Kidney tubule cell (primary cell): ENCODE data around the gene MICAL3.
"Not testable (repeated sequence)": the region's sequence is repeated elsewhere in the genome, so short reads cannot be mapped to it uniquely, and the experiment has no call there.

ENCODE experiments used
- DNase-seq: peaks from one replicate; pipeline ENCODE4 v3.0.0-alpha.2; 2018; ENCODE audit warnings: low spot score

The MICAL3 gene

DNA sequence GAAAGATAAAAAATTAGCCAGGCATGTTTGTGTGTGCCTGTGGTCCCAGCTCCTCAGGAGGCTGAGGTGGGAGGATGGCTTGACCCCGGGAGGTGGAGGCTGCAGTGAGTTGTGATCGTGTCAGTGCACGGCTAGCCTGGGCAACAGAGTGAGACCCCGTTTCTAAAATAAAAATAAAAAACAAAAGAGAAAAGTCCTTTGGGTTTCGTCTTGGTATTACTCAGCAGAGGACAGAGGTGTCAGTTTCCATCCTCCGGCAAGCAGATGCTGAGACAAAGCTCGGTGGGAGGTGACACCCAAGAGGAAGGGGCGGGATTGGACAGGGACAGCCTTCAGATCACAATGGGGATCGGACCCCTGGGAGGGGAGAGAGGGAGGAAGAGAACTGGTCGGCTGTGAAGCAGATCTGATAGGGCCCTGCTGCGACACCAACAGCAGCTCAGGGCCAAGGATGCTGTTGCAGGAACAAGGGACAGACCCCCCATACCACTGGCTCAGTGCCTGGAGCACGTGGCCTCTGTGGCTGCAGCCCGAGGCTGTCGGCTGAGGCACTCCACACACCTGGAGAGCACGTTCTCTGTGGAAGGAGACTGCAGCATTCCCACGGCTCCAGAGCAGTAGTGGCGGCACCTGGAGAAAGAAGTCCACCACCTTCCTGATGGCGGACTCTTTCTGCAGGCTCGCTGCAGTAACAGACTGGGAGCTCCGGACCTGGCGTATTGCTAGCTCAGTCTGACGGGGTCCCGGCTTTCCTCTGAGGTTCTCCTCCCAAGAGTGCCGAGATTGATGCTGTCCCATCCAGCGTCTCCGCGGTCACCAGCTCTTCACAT is 244.9 kb downstream of the MICAL3 start:
- DNase-seq, result no peak

DNA sequence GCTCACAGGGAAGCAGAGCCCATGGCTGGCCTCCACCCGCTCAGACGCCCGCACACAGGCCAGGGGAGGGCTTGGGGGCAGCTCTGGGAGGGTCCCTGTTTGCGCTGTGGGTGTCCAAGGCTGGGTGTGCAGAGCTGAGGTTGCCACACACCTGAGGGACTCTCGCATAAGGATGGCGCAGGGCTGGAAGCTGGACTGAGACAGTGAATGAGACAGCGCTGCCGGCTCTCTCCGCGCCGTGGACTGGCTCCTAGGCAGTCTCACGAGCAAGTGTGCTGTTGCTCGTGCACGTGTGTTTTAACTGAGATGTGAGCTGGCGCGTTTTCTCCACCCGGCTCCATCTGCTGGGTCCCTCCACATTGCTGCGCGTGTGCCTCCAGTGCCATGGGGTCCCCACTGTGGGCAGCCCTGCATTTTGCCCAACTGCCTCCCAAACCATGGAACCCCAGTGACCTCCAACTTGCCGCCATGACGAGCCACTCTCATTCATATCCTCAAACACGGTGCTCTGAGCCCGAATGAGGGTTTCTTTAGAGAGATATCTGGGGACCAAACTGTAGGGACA is 245.9 kb downstream of the MICAL3 start:
- no peak for DNase-seq

DNA sequence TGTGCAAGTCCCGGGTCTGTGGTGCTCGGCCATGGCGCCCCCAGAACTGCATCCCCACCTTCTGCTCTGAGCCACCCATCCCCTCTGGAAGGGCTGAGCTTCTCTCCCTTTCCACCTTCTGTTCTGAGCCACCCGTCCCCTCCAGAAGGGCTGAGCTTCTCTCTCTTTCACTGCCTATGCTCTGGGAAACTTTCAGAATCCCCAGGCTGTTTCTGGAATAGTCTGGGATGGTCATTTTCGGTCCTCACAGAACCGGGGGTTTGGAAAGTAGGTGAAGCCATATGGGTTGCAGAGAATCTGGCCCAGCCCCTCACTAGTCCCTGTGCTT is 246.7 kb downstream of the MICAL3 start:
- no peak for DNase-seq

DNA sequence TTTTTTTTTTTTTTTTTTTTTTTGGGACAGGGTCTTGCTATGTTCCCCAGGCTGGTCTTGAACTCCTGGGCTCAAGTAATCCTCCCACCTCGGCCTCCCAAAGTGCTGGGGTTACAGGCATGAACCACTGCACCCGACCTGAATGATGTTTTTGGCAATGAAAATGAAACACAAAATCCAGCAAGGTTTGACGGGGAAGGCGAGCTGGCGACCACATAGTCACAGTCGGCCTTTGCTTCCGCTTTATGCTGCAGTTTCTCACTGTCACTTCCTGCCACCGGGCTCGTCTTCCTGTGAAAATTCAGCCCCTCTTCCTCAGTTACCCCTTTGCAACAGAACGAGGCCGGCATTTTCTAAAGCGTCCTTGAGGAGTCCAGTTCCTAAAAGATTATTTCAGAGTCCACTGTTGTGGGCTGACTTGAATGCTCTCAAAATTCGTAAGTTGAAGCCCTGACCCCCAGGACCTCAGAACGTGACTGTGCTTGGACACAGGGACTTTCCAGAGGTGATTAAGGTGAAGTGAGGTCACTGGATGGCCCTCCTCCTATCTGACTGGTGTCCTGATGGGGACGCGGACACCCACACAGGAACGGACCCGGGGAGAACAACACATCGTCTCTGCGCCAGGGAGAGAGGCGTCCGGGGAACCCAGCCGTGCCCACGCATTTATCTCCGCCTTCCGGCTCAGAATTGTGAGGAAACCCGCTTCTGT is 247.2 kb downstream of the MICAL3 start:
- no peak for DNase-seq

DNA sequence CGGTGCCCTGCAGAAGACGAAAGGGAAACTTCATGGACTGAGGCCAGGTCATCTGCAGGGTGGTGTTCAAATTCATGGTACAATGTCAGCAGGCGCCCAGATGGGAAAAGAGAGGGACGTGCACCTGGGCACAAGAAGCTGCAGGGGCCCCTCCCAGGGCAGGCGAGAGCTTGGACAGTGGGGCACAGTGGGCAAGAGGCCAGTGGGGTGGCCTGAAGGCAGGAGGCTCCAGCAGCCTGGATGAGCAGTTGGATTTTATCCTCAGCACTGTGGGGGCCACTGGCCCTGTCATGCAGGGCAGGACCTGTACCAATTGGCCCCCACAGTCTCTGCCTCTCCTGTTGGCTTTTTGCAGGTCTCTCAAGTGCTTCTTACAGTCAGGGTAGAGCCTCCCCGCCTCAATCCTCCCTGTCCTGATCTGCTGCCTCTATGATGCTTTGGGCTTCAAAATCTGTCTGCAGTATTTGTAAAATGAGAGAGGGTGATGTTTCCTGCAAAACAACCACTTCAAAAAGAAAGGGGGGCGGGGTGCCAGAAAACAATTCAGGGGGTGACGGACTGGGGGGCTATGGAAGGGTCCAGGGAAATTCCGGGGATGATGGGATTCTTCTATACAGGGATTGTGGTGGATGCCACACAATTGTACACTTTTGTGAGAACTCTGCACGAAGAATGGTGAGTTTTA is 248.4 kb downstream of the MICAL3 start:
- no peak for DNase-seq

DNA sequence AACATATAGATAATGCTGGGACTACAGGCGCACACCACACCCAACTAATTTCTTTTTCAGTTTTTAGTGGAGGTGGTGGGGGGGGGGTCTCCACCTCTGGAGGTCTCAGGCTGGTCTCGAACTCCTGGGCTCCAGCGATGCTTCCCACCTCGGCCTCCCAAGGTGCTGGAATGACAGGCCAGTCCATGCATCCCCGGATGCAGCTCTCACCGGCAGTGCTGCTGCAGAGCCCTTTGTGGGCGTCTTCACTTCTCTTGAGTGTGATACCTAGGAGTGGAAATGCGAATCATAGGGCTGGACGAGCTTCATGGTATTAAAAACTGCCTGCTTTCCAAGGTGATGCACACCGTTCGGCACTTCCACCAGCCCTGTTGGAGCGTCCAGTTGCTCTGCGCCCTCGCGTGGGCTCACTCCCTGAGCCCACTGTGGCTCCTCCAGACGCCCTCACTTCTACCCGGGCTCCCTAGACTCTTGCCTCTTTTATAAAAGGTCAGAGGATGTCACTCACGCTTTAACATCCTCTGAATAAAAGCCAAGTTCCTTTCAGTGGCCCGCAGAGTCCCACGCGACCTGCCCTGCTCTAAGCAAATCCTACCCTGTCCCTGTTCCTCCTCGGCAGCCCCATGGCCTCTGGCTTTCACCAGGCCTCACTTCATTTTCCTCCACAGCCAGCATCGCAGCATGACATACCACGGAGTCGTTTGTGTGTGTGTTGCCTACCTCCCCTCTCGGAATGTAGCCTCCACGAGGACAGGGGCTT is 249.3 kb downstream of the MICAL3 start:
- DNase-seq, result no peak

DNA sequence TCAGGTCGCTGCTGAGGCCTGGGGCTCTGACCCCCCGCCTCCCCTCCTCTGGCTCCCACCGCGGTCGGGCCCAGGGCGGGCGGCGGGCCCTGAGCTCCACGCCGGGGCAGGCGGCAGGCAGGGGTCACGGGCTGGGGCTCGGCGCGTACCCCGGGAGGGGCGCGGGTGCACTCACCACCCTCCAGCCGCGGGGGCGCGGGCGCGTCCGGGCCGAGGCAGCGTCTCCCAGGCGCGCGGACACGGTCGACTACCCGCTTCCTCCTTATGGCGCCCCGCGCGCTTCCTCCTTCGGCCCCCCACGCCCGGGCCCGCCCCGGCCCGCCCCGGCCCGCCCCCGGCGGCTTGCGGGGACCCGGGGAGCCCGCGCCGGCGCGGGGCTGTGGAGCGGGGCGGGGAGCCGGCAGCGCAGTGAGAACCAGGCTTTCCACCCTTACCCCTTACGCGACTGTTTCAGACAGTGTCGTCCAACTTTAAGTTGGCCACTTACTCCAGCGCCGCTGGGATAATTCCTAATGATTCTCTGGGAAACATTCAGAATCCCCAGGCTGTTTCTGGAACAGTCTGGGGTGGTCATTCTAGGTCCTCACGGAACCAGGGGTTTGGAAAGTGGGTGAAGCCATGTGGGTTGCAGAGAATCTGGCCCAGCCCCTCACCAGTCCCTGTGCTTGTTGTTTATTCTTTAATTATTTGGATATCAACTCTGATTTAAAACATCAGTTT is 250.0 kb downstream of the MICAL3 start, which contains the start of gene BID:
TSS of gene BID (minus strand) at position 264 of the 720 bp plus-strand sequence. CDS start 24,353 bp downstream, outside the sequence.
- DNase-seq, result peak; percentile 56

DNA sequence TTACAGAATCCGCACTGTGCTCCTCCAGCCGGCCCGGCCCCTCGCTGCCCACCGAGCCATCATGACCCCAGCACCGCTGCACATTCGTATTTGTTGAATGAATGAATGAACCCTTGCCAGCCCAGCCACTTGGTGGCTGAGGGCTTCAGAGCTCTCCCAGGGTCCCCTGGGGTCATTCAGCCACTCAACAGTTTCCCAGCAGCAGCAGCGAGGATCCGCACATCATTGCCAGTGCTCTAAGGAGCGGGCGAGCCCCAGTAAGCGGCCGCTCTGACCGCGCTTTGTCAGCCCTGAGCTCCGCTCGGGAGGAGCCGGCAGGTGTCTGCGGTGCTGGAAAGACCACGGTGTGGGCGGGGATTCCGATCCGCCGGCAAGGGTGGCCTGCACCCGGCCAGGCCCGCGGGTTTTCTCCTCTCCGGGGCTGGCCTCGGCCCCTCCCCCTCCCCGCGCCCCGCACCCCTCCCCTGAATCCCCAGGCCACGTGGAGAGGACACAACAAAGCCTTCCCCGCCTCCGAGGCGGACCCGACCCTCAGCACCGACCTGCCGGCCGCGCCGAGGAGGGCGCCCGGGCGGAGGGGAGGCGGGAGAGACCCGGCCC is 250.7 kb downstream of the MICAL3 start:
- DNase-seq, result peak; percentile 58

DNA sequence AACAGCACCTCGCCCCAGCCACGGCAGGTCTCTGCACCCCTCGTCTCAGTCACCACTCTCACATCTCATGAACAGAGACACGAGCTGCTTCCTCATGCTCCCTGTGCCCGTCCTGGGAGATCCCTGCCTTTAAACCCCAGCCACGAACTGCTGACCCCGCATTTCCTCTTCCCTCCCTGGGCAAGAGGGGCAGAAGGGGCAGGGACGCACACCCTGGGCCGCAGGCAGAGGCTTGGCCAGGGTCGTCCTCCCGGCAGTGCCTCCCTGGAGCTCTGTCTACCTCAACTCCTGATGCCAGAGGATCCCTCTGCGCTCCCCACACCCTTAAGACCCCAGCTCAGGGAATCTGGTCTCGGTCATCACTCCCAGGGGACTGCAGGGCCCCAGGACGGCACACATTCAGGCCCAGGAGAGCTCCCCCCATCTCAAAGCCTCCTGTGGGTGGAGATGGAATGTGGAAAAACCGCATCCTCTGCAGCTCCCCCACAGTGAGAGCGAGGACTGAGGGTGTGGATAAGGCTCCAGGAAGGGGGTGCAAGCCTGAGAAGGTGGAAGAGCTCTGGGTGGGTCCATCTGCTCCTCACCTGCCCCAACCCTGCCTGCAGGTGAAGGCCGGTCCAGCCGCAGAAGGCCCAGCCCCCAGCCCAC is 251.3 kb downstream of the MICAL3 start:
- peak; percentile 50 for DNase-seq

DNA sequence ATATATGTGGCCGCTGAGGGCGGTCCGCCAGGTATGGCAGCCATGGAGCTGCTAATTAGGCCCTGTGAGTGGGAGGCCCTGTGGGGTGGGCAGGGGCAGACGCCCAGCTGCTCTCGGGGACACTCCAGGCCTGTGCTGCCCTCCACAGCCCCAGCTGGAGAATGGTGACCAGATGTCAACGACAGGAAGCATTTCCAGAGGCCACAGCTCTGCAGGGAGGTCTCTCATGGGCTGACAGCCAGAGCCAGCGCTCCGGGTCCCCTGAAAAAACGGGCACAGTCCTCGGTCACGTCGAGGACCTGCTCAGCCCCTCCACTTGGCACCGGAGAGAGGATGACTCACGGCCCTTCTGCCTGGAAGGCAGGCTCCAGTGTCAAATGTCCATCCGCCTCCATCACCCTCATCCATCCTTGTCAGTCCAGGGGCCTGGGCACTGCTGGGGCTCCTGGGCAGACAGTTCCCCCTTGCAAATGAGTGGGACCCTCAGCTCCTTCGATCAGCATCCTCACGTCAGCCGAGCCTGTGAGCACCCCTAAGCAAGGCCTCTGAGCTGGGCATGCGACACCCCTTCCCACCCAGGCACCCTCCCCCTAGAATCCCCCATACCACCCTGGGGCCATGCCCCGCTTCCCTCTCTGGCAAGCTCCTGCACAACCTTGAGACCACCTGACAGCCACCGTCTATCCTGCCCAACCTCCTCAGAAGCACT is 252.0 kb downstream of the MICAL3 start:
- no peak for DNase-seq

DNA sequence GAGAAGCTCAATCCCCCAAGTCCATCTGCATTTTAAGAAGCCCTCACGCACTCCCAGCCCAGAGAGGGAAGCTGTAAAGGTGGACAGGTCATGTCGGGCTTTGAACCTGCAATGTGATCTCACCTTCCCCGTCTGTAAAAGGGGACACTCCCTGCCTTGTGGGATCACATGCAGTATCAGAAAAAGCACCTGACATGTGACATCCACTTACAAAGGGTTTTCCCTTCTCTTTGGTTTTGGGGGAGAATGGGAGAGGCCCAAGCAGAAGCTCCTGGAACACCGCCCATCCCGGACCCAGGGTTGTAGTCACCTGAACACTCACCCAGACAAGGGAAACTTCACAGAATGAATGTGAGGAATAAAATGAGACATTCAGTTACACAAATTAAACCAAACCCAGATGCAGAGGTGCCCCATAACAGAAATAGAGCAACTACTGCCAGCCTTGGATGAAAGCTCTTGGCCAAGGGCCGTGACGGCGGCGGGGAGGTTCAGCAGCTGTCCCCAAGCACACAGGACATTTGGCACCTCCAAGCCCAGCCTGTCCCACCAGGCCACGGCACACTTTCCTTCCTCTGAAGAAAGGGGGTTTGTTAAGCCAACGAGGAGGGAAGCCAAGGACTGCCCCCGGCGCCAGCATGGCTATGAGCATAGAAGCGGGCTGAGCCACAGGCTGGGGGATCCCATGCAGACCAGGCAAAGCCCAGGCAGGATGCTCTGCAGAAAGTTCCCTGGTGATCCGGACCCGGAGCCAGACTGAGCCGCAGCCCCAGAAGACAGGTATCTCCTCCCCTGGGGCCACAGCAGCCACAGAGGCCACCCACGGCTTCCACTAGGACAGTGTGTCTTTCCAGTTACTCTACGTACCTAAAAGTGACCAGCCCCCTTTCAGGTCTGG is 253.9 kb downstream of the MICAL3 start:
- DNase-seq, result no peak

DNA sequence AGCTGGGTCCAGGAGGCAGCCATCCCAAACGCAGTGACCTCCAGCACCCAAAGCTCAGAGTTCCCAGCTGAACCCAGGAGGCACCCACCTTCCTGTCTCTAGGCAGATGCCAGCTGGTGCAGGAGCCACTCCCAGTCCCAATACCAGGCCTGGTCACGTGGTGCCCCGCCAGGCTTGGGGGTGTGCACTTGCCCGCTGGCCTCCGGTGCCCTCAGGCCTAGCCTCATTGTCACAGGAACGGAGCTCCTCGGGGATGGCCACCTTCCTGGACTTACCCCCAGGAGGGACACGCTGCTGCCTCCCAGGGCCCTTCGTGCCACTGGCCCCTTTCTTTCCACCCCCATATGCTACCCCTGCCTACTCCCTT is 254.7 kb downstream of the MICAL3 start:
- no peak for DNase-seq

DNA sequence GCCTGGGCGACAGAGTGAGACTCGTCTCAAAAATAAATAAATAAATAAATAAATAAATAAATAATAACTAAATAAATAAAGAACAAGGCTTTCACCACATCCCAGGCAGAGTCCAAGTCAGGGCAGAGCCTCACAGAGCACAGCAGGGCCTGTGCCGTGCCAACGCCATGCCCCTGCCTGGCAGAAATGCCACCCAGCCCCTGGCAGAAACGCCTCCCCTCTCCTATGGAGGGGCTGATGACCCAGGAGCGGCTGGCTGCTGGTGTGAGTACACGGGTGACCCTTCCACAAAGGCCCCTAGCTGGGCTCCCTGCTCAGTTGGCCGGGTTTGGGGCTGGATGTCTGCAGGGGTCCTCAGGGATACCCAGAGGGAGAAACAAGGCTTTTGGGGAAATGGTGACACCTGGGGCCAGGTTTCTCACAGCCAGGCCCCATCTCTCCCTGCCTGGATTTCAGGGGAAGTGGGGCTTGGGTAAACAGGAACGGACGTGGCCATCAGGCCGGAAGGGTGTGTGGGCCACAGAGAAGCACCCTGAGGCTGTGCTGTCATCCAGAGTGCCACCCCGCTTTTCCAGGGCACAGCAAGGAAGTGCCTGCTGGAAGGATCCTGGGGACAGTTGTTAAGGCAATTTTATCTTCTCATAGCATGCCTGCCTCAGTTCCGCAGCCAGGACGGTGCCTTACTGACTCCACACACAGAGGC is 255.2 kb downstream of the MICAL3 start:
- DNase-seq, result no peak

DNA sequence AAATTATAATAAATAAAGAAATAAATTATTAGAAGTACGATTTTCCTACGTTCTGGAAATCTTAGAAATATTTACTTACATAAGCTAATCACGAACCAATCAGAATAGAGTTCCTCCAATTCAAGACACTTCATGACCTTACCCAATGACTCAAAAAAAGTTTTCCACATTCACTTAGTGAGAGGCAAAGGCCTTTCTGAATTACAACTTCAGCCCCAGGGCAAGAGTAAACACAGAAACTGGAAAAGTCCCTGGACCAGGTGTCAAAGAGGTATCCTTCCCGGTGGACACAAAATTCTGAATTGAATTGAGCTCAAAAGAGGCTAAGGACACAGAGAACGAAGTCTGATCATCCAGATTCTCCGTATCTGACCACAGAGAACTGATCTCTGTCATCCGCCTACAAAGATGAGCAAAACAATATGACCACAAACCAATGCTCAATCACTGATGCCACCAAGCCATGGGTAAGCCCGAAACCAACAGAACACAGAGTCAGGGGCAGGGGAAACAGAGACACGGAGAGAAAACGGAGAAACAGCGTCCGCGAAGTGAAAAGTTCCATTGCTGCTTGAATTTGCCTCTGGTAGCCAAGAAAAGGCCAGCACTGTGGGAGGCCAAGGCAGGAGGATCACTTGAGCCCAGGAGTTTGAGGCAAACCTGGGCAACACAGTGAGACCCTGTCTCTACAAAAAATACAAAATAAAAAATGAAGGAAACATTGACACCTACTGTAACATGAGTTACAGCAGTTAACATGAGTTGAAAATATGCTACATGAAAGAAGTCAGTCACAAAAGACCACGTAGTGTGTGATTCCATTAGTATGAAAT is 256.9 kb downstream of the MICAL3 start:
- DNase-seq, result no peak

DNA sequence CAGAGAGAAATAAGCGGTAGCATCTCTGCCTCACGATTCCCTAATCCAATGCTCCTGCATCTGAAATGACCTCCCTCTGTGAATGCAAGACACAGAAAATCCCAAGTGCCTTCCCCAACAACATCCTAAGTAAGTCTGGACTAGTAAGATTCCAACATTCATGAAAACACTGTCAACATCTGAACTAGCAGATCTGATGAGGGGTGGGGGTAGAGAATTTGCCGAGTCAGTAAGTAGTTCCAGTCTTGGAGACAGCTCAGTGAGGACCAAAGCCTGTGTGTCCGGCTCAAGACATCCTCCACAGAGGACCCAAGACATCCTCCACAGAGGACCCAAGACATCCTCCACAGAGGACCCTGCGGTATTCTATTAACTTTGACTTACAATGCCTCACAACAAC is 259.5 kb downstream of the MICAL3 start:
- not testable (repeated sequence) for DNase-seq

DNA sequence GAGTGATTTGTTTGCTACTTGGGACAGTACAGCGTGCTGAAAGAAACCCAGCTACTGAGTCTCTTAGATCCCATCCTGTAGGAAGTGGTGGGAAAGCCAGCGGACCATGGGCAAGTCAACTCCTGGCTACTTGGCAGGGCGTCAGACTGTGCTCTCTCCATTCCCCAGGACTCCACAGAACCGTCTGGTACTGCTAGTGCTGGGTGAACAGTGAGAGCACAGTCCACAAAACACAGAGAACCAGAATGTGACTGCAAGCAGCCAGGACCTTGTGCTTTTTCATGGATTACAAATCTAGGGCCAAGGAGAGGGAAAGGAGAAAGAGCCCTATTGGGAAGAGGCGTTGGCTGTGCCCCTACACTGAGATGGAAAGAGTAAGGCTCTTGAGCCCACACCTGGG is 260.3 kb downstream of the MICAL3 start:
- DNase-seq, result no peak

DNA sequence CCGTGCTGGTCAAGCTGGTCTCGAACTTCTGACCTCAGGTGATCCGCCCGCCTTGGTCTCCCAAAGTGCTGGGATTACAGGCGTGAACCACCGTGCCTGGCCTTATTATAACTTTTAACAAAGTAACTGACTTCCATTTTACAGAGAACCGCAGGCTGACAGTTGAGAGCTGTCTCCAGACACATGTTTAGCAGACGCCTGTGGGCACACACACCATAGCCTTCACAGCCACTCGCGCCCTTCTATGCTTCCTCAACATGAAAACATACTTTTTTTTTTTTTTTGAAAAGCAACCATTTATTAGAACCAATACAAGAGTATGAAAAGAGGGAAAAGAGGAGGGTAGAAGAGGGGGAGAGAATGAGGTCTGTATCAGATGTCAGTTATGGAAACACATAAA is 260.9 kb downstream of the MICAL3 start:
- DNase-seq, result not testable (repeated sequence)
